NCI-H1092 treated with DMSO at 0.1 percent for 48 hours (cell line): ENCODE results near the gene CFAP161.
"Not testable (repeated sequence)": the region's sequence is repeated elsewhere in the genome, so short reads cannot be mapped to it uniquely, and the experiment has no call there.

ENCODE experiments used
- DNase-seq: peaks from one replicate; lab custom pipeline; 2025; lab: John Stamatoyannopoulos, UW

The CFAP161 gene

DNA sequence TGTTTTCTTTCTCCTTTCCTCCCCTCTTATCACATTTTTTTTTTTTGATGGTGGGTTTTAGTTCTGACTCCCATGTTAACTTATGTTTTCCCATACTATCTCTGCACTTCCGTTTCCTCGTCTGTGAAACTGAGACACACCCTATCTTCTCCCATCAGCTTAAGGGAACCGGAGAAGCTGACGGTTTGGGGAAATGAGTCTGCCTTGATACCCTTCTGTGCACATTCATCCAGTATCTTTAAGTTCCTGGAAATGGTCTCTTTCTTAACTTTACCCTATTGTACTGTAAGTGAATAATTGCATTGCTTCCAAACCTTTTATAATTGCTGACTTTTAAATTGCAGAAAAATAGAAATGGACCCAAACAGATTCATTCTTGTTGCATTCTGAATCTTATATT lies 26.2 kb upstream of the CFAP161 start:
- no peak for DNase-seq

DNA sequence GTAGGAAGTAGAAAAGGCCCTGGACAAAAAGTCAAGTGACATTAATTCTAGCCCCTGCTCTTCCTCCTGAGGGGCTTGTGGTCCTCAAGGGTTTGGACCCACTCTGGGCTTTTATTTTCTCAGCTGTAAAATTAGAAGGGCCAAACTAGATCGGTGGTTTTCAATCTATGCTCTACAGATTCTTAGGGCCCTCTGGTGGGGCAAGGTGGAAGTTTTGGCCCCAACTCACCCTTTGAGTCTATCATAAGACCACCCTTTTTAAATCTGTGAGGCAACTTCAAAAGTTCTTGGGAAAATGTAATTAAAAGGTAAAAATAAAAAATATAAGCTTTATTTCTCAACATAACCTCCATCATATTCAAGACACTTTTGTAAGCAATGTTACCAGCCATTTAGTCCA lies 25.6 kb upstream of the CFAP161 start:
- DNase-seq, result no peak

DNA sequence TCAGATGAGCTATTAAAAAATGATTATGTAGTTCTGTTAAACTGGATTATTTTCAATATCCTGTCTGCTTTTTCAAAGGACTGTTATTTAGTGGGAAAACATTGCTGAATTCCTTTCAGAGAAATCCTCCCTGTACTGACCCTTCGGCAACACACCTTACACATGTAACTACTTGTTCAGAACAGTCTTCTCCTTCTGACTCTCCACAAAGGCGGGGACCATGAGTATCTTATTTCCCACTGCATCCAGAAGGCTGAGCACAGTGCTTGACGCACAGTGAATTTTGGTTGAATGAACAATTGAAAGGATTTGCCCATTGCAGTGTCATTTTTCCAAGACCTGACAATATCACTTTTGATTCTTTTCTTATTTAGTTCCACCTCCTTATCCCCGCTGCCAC lies 23.1 kb upstream of the CFAP161 start:
- no peak for DNase-seq

DNA sequence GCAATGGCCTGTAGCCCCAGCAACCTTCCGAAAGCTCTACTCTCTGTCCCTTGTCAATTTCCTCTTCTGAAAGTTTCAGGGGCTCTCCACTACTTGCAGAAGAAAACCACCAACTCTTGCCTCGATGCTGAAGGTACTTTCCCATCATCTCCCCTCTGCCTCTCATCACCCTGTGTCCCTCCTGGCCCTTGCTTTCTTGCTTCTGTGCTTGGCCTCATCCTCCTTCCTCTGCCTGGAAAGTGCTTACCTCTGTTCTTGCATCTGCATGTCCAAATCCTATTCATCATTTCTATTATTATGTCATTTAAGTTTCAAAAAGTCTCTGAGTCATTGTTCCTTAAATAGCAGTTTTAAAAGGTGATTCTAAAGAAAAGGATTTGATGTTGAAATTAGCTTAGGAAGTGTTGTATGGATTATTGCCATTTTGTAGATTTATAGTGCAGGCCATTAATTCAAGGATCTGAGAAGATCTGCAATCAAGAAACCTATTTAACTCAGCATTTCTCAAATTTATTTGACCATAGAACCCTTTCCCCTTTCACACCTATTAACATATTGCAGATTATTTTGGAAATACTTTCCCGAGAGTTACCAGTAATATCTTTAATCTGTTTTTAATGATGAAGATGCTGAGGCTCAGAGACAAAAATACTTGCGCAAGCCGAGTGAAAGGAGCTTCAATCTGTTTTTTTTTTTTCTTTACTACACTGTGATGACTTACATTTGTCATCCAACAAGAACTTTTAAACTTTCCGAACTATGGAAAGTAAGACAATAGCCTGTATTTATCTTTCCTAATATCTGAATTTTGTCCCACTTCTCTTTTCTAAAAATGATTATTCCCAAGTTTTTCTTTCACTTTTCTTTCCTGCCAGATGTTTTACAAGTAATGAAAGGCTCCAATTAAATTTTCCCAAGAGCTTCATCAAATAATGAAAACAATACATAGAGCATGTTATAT lies 22.3 kb upstream of the CFAP161 start:
- DNase-seq, result no peak

DNA sequence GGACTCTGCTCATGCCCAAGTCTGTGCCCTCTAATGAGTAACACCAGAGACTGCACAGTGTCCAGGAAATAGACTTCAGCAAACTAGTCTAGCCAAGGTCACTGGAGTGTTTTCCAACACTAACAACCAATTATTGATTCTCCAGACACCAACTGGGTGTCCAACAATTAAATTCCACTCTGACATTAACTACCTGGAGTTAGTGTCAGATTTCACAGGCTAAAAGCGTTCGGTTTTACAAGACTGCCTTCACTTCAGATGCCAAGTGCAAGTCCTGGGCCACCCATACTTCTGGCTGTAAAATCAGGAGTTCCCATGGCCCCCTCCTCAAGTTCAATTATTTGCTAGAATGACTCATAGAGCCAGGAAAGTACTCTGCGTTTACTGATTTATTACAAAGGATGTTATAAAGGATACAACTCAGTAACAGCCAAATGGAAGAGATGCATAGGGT lies 20.8 kb upstream of the CFAP161 start:
- peak; percentile 3 for DNase-seq

DNA sequence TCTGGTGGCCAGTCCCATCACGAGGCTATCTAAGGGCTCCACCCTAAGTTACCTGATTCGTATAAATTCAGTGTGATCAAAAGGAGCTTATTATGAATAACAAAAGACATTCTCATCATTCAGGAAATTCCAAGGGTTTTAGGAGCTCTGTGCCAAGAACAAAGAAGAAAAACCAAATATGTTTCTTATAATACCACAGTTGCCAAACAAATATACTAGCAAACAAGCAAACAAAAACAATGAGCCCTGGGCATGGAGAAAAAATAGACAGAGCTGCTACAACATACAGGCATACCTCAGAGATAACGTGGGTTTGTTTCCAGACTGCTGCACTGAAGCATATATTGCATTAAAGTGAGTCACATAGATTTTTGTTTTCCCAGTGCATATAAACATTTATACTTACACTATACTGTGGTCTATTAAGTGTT lies 20.2 kb upstream of the CFAP161 start:
- DNase-seq, result no peak

DNA sequence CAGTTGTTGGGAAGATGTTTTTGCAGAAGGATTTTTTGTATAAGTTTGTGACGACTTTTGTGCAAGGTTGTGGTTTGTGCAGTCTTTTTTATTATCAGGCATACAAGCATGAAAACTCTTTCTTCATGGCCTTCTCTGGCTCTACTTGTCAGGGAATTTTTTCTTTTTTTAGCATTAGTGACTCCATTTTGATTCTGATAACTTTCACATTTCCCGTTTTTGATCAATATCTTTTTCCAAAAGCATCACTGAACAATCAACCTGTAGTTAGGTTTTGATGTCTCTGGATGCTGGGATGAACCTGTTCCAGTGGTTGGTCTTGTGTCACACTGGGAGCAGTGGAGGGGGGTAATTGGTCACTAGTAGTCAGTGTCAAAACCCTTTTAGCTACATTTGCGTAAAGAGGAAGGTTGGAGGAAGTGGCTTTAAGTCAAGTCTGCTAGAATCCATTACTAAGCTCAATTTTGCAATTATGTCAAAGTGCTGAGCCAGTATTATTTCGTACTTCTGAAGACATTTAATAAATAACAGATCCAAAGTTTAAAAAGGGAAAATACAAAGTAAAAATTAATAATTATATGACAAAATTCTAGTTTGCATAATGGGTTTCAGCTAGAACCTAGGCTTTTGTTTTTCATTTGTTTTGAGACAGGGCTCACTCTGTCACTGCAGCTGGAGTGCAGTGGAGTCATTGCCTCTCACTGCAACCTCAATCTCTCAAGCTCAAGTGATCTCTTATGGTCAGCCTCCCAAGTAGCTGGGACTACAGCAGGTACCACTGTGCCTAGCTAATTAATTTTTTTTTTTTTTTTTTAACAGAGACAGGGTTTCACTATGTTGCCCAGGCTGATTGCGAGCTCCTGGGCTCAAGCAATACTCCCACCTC lies 18.8 kb upstream of the CFAP161 start:
- no peak for DNase-seq

DNA sequence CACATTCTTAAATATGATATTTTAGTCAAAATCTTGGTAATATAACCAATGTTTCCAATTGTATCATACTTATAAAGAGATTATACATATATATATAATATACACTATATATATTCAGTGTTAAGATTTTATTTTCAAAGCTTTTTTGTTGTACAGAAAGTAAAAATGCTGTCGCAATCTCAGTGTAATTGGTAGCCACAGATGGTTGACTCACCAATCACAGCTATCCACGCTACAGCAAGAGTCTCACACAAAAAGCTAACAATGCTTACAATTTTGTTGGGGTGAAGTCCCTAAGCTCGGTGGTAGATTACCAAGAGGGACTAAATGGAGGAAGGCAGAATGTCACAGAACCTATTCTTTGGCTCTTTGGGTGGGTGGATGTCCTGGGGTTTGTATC lies 16.9 kb upstream of the CFAP161 start:
- no peak for DNase-seq

DNA sequence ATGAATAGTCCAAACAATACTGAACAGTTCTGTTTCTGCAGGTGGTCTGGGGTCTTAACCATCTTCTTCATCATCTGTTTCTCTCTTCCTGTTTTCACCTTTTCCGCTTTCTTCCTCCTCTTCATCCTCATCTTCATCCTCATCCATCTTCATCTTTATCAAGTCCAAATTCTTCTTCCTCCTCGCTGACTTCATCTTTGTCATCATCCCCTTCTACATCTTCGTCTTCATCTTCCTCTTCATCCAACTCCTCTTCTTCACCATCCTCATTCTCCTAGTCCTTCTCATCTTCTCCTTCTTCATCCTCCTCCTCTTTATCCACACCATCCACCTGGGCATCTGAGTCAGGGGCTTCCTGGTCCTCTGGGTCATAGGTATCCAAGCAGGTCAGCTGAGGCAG lies 16.5 kb upstream of the CFAP161 start:
- DNase-seq, result no peak

DNA sequence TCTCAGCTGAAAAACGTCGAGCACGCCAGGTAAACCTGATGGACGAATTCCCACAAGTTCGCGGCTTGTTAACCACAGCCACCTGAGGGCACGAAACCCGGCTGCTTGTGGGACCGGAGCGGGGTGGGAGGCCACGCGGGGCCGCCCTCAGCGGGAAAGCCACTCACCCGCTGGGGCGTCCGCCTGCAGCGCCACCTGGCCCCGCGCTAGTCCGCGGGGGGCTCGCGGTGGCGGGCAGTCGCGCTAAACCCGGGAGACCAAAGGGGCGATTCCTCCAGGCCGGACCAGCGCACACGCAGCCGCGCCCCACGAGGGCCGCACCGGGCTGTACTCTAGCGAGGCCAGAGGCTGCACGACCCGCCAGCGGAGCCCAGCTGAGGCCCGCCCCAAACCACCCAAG lies 15.7 kb upstream of the CFAP161 start:
- no peak for DNase-seq

DNA sequence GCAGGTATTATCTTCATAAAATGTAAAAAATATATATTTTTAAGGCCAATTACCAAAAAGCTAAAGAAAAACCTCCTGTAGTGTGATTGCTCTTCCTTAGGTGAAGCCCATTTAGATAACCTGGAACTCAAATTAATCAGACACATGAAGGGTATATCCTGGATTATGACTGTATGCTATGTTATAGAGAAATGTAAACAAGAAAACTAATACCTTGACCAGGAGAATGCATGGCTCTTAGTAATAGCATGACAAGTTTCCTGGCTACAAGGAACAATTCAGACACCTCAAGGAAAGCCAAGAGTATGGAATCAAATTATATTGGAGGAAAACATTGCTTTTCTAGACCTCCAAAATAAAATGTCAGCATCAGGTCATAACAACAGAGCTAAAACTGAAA lies 14.0 kb upstream of the CFAP161 start:
- DNase-seq, result no peak

DNA sequence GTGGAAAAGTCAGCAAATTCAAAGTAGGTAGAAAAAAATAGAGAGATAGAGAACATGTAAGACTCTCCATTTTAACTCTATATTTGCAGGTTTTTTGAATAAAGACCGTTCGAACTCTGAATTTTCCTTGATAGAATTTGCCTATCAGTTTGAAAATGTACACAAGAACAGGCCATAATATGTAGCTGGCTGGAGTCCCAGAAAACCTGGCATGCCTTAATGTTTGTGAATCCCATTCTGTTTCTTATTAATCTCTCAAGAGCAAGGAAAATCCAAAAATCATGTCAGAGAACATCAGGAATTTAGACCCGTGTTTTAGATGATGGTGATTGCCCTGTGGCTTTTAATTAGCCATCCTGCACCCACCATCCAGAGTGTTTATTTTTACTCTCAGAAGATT lies 7.2 kb upstream of the CFAP161 start:
- DNase-seq, result no peak

DNA sequence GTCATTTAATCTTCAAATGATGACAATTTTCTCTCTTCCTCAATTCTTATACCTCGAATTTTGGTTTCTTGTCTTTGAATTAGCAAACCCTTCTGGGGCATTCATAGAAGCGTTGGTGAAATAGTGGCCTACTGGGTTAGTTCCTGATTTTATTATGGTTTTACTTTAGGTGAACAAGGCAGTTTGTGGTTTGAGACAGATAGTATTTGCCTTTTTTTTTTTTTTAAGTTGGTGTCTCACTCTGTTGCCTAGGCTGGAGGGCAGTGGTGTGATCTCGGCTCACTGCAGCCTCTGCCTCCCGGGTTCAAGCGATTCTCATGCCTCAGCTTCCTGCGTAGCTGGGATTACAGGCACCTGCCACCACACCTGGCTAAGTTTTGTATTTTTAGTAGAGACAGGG lies 7.4 kb downstream of the CFAP161 start:
- DNase-seq, result not testable (repeated sequence)

DNA sequence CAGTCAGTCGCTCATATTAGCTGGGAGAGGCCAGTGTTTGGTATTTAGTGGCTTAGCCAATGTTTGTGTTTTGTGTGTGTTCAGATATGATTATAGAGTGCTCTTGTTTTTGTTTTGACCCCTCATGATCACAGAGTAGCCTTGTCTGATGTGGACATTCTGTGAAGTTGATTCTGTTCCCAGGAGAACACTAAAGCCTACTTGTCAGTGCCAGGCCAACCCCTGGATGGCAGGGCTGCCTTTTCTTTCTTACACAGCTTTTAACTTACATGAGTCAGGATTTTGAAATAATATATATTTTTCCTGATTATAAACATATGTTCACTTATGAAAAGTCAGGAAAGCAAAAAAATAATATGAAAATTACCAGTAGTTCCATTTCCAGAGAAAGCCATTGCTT lies 11.9 kb downstream of the CFAP161 start:
- DNase-seq, result no peak

DNA sequence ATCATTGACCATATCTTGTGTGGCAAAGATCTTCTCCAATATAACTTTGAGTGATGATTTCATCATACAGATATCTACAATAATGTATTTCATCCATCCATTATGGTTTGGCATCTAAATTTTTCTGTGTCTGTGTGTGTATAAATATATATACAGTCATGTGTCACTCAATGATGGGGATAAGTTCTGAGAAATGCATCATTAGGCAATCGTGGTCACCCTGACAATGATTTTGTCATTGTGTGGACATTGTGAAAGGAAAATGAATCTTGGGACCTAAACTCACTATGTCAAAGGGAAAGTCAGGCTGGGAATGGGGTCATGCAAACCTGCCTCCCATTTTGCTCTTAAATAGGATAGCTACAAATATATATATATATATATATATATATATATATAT lies 12.4 kb downstream of the CFAP161 start:
- no peak for DNase-seq

DNA sequence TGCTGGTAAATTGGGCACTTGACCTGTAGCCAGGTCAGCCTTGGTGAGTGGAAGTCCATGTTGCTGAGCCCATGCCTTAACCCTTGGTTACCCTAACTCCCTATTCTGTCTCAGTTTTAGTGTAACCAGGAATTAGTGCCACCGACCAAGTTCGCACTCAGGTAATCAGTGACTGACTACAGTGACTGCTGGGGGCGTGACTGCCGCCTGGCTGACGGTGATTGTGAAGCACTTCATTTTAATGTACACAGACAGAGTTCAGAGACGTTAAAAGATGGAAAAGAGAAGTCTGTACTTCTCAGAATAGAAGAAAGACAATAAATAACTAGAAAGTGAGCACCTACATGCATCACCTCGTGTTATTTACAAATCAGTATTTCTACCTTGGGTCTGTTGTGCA lies 17.3 kb downstream of the CFAP161 start:
- DNase-seq, result no peak

DNA sequence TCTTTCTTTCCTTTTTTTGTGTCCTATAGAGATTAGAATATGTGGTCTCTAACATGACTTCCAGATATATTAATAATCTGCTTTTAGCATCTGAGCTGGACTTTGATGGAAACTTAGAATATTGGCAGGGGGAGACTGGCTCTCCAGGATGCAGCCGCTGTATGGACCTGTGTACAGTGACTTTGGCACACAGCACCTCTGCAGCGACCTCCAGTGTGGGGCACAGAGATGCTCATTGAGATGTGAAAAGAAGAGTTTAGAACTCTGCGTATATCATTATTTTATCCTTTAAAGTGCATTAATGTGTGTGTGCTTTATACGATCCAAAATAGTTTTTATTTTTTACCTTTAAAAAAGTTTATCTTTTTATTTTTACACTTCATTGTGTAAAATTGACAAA lies 18.3 kb downstream of the CFAP161 start:
- no peak for DNase-seq

DNA sequence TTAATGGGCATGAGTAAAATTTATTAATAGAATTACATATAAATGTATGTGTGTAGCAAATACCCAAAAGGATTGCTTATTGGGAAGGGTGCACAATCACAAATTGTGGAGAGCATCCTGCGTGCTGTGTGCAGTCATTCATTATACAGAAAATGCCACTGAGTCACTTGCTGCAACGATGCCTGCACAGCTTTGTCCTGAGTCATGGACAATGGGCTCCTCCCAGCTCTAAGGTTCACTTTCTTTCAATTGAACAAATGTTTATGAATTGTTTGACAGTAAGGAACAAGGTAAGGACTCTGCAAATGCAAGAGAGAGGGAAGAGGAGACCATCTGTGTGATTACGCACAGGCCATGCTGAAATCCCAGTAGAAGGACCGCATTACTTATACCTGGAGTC lies 18.7 kb downstream of the CFAP161 start:
- no peak for DNase-seq

DNA sequence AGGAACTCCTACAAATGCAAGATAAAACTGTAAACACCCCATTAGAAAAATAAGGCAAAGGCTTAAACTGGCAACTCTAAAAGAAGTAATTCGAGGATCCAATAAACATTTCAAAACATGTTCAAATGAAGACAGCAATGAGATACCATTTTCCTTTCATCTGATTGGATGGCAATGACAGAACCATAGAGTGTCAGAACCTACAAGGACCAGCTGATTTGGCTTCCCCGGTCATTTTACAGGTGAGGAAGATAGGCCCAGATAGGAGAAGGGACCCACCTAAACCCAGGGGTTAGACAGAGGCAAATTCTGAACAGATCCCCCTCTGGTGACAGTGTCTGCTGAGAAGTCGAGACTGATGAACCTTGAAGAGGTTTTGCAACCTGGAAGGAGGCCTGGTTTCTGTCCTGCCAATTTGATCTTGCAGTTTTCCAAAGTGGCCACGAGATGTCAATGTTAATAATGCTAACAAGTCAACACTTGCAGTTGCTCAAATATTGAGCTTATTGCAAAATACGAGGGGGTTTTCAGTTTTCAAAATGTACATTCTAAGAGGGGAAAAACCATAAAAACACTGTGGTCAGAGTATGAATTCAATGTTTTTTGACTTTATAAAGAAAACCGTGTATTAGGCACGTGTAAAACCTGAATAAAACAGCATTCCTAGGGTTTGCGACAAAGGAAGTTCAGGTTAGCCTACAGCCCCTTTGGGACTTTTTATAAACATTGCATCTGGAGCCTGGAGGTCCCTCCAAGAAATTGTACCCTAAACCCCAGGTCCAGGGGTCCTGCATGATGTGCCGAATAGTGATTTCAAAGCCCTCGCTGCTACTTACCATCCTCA lies 21.5 kb downstream of the CFAP161 start:
- peak; percentile 7 for DNase-seq

DNA sequence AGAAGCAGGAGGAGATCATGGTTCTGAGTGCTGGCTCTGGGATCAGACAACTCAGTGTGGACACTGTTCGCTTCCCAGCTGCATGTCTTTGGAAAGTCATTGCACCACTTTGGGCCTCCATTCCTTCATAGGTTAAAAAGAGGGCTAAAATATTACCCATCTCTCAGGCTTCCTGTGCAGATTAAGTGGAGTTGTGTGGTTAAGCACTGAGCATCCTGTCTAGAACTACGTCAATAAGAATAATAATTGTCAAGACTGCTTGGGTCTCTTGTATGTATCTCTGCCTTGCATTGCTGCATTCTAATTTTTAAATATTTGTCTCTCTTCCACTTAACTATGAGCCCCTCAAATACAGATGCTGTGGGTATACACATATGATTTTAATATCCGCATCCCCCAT lies 22.3 kb downstream of the CFAP161 start:
- no peak for DNase-seq

DNA sequence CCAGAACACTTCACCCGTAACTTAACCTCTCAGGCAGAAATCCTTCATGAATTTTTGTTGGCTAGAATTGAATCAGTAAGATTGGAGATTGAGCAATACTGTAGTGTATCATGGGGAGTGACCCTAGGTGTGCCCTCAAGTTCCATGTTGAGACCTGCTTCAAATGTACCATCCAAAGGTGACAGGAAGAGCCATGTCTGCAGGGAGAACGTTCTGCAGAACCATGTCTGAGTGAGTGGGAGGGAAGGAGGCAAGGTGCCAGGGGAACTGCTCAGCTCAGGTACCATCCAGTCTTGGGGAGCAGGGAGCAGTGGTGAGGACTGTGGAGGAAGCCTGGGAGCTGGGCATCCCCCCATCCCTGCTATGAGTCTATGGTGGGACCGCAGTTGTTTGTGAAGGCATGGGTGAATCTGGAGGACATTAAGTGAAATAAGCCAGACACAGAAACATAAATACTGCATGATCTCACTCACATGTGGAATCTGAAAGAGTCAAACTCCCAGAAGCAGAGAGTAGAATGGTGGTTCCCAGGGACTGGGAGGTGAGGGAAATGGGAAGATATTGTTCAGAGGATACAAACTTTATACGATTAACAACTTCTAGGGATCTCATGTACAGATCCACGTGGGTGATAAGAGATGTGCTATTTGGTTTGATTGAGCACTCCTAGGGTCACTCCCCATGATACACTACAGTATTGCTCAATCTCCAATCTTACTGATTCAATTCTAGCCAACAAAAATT lies 23.3 kb downstream of the CFAP161 start:
- DNase-seq, result no peak

DNA sequence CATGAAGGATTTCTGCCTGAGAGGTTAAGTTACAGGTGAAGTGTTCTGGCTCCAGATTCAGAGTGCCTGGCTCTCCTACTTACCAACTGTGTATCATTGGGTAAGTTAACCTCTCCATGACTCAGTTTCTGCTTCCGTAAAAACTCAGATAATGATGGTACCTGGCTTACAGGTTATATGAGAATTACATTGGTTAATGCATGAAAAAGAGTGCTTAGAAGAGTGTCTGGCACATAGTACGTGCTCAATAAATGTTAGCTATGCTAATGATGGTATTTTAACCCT lies 23.8 kb downstream of the CFAP161 start:
- no peak for DNase-seq
